SK-N-SH treated with all-trans-retinoic acid at 6 μM for 48 hours (cell line): ENCODE measurements around the gene XPC.

Experiments
- BACH2 ChIP-seq: fragments of 250-450 bp; sonication (Bioruptor Pico); IDR thresholded peaks from 2 replicates; pipeline ENCODE4 v1.9.0; 2021; ENCODE audit warnings: mild to moderate bottlenecking, borderline replicate concordance
- CSDC2 ChIP-seq: fragments of 250-450 bp; sonication (Bioruptor Pico); IDR thresholded peaks from 2 replicates; pipeline ENCODE4 v1.5.0; 2020; ENCODE audit warnings: mild to moderate bottlenecking, moderate library complexity
- GLIS3 ChIP-seq: fragments of 250-450 bp; sonication (Bioruptor Pico); IDR thresholded peaks from 2 replicates; pipeline ENCODE4 v1.5.0; 2020; ENCODE audit warnings: mild to moderate bottlenecking, moderate library complexity
- OSR1 ChIP-seq: fragments of 250-450 bp; sonication (Bioruptor Pico); IDR thresholded peaks from 2 replicates; pipeline ENCODE4 v1.8.0; 2022; ENCODE audit warnings: moderate library complexity, mild to moderate bottlenecking, inconsistent platforms
- PATZ1 ChIP-seq: fragments of 250-450 bp; sonication (Bioruptor Pico); IDR thresholded peaks from 2 replicates; pipeline ENCODE4 v1.8.0; 2020; ENCODE audit warnings: mild to moderate bottlenecking, moderate library complexity, borderline replicate concordance
- SNAI2 ChIP-seq: fragments of 250-450 bp; sonication (Bioruptor Pico); IDR thresholded peaks from 2 replicates; pipeline ENCODE4 v1.5.0; 2020; ENCODE audit warnings: mild to moderate bottlenecking, moderate library complexity
- TCF4 ChIP-seq: fragments of 250-450 bp; sonication (Bioruptor Pico); IDR thresholded peaks from 2 replicates; pipeline ENCODE4 v1.8.0; 2021; ENCODE audit warnings: mild to moderate bottlenecking, moderate library complexity, borderline replicate concordance
- TOX ChIP-seq: fragments of 250-450 bp; sonication (Bioruptor Pico); IDR thresholded peaks from 2 replicates; pipeline ENCODE4 v1.8.0; 2021; ENCODE audit warnings: mild to moderate bottlenecking, moderate library complexity, borderline replicate concordance
- TSHZ2 ChIP-seq: fragments of 250-450 bp; sonication (Bioruptor Pico); IDR thresholded peaks from 2 replicates; pipeline ENCODE4 v1.5.0; 2020; ENCODE audit warnings: mild to moderate bottlenecking, moderate library complexity
- ZC3H10 ChIP-seq: fragments of 250-450 bp; sonication (Bioruptor Pico); IDR thresholded peaks from 2 replicates; pipeline ENCODE4 v1.5.1; 2021; ENCODE audit warnings: mild to moderate bottlenecking, moderate library complexity
- ZNF70 ChIP-seq: fragments of 450-650 bp; formaldehyde crosslinking; IDR thresholded peaks from 2 replicates; pipeline ENCODE4 v1.5.0; 2020; ENCODE audit warnings: mild to moderate bottlenecking, moderate library complexity
- ZNF8 ChIP-seq: fragments of 450-650 bp; formaldehyde crosslinking; IDR thresholded peaks from 2 replicates; pipeline ENCODE4 v1.5.0; 2020; ENCODE audit warnings: mild to moderate bottlenecking, moderate library complexity

- TF ChIP-seq ZC3H10 (CRISPR knock-in tag) = no peak
- TF ChIP-seq TCF4 (CRISPR knock-in tag) = no peak
- no peak for TF ChIP-seq ZNF8 (CRISPR knock-in tag)
- no peak for TF ChIP-seq ZNF70 (CRISPR knock-in tag)
- no peak for TF ChIP-seq GLIS3 (CRISPR knock-in tag)
- TF ChIP-seq PATZ1 (CRISPR knock-in tag) = no peak
- TF ChIP-seq OSR1 = no peak
- no peak for TF ChIP-seq TOX (CRISPR knock-in tag)
- no peak for TF ChIP-seq CSDC2 (CRISPR knock-in tag)
- no peak for TF ChIP-seq SNAI2 (CRISPR knock-in tag)
- no peak for TF ChIP-seq TSHZ2 (CRISPR knock-in tag)
- TF ChIP-seq BACH2 = no peak
Observed at GRCh38 chr3:14209581-14210289, 31.3 kb upstream of the XPC start.
